ENCODE data around the gene ADIPOR2. TPM values are rescaled to one million over a fixed set of nuclear protein-coding genes. Genes with fewer than 3 reads are reported as not detected.

Gene ADIPOR2
- total and polyA plus RNA-seq, 2 donors (not counting 1 experiment from before 2014, with no cell fraction given): 43.1 to 46.1 TPM

DNA sequence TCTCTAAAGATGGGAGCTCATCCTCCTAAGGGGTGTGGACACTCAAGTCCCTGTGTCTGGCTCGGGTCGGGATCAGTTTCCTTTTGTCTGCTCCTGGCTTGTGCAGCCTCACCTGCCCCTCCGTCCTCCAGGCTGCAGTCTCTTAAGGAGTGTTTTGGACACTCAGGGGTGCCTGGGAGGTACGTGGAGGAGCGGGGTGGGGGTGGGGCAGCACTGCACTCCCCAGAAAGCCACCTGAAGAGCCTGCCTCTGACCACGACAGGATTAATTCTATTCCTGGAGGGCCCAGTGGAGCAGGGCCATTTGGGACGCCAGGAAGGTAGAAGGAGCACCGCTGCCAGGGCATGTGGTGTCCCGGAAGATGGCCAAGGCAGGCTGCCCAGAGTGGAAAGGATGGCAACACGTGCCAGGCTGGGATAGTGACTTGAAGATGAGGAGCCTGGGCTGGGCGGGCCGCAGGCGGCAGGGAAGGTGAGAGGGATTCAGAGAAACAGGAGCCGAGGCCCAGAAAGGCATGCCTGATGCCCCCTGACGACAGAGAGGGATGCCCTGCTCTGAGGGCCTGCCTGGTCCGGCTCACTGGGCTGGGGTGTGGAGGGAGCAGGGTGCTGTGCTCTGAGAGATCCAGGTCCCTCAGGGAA lies 114.7 kb downstream of the ADIPOR2 start:
- H3K27ac ChIP-seq (ENCODE audit: insufficient read depth, low read length): no peak overlapping the region
- no peaks in the 10 kb centered on the region for H3K36me3 ChIP-seq (ENCODE audit: control insufficient read depth, insufficient read depth, low read length)
- TF ChIP-seq, protein P1, sequence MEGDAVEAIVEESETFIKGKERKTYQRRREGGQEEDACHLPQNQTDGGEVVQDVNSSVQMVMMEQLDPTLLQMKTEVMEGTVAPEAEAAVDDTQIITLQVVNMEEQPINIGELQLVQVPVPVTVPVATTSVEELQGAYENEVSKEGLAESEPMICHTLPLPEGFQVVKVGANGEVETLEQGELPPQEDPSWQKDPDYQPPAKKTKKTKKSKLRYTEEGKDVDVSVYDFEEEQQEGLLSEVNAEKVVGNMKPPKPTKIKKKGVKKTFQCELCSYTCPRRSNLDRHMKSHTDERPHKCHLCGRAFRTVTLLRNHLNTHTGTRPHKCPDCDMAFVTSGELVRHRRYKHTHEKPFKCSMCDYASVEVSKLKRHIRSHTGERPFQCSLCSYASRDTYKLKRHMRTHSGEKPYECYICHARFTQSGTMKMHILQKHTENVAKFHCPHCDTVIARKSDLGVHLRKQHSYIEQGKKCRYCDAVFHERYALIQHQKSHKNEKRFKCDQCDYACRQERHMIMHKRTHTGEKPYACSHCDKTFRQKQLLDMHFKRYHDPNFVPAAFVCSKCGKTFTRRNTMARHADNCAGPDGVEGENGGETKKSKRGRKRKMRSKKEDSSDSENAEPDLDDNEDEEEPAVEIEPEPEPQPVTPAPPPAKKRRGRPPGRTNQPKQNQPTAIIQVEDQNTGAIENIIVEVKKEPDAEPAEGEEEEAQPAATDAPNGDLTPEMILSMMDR (conservative IDR thresholded peaks at IDR 0.05 in 1 of 2, IDR thresholded peaks at IDR 0.05 in 1 of 2; ENCODE audit: low read depth in 1 of 2, low read length in 2 of 2): no peak
- no peak for TF ChIP-seq EZH2 (IDR thresholded peaks at IDR 0.05; ENCODE audit: low read length, missing control alignments)
- no peaks in the 10 kb centered on the region for H3K27me3 ChIP-seq (ENCODE audit: control insufficient read depth, insufficient read depth, low read length)
- no peaks in the 10 kb centered on the region for H4K20me1 ChIP-seq (ENCODE audit: control insufficient read depth, extremely low read depth, insufficient read depth, low read length)
- H3K9me3 ChIP-seq (ENCODE audit: control insufficient read depth, insufficient read depth, low read depth, low read length): no peaks in the 10 kb centered on the region
- H3K4me1 ChIP-seq (ENCODE audit: control insufficient read depth, extremely low read depth, insufficient read depth, low read length): peaks cover 6% of the 10 kb centered on the region
- H3K4me3 ChIP-seq (replicated peaks in 1 of 4; ENCODE audit: control extremely low read depth in 1 of 4, insufficient read depth in 1 of 4, low read depth in 3 of 4, low read length in 4 of 4): no peak overlapping the region
- H3K79me2 ChIP-seq (ENCODE audit: control insufficient read depth, insufficient read depth, low read length): no peaks in the 10 kb centered on the region
- H3K4me2 ChIP-seq (ENCODE audit: extremely low read depth, insufficient read depth, low read length): no peak overlapping the region
- no peak overlapping the region for H3K9ac ChIP-seq (ENCODE audit: insufficient read depth, low read length)
- no peak for DNase-seq (ENCODE audit: low read depth in 2 of 2)
- H2AFZ ChIP-seq (ENCODE audit: low read length): no peak overlapping the region

DNA sequence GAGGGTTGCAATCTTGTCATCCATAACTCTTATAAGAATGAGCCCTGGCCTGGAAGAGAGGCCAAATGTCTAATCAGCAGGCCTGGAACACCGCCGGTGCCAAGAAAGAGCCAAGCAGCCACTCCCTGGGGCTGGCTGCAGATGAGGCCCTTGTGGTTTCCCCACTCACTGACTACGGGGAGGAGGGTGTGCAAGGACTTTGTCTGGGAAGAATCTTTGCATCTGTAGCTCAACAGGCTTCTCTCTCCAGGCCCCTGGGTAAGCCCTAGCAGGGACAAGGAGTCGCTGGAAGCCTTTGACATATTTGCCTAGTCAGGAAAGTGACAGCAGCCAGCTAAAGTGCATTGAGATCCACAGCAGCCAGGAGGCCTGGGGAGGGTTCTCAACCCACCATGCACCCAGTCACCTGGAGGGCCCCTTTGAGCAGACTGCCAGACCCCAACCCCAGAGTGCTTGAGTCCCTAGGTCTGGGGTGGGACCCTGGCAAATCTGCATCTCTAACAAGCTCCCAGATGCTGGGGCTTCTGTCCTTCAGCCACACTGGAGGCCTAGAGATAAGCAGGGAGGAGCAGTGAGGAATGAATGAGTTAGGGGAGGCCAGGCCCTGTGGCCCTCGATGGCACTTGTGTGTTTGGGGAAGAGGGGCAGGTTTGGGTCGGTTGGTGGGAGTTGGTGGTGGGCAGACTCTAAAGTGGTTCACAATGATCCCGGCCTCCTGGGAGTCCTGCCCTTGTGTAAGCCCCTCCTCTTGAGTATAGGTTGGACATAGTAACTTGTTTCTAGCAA lies 115.6 kb downstream of the ADIPOR2 start:
- Histone ChIP-seq H3K36me3 (ENCODE audit: control insufficient read depth, insufficient read depth, low read length) (no peaks in the 10 kb centered on the region), H3K9me3 (ENCODE audit: control insufficient read depth, insufficient read depth, low read depth, low read length) (no peaks in the 10 kb centered on the region), H3K27ac (ENCODE audit: insufficient read depth, low read length) (no peak overlapping the region), H3K79me2 (ENCODE audit: control insufficient read depth, insufficient read depth, low read length) (no peaks in the 10 kb centered on the region), H4K20me1 (ENCODE audit: control insufficient read depth, extremely low read depth, insufficient read depth, low read length) (no peaks in the 10 kb centered on the region), H2AFZ (ENCODE audit: low read length) (no peak overlapping the region), H3K9ac (ENCODE audit: insufficient read depth, low read length) (no peak overlapping the region), H3K27me3 (ENCODE audit: control insufficient read depth, insufficient read depth, low read length) (no peaks in the 10 kb centered on the region), H3K4me3 (replicated peaks in 1 of 4; ENCODE audit: control extremely low read depth in 1 of 4, insufficient read depth in 1 of 4, low read depth in 3 of 4, low read length in 4 of 4) (no peak overlapping the region), H3K4me1 (ENCODE audit: control insufficient read depth, extremely low read depth, insufficient read depth, low read length) (no peaks in the 10 kb centered on the region), H3K4me2 (ENCODE audit: extremely low read depth, insufficient read depth, low read length) (no peak overlapping the region)
- DNase-seq (ENCODE audit: low read depth in 2 of 2): peak; percentile 43 to 51
- no peak for TF ChIP-seq EZH2 (IDR thresholded peaks at IDR 0.05; ENCODE audit: low read length, missing control alignments)
- TF ChIP-seq, protein P1 (conservative IDR thresholded peaks at IDR 0.05 in 1 of 2, IDR thresholded peaks at IDR 0.05 in 1 of 2; ENCODE audit: low read depth in 1 of 2, low read length in 2 of 2): no peak

DNA sequence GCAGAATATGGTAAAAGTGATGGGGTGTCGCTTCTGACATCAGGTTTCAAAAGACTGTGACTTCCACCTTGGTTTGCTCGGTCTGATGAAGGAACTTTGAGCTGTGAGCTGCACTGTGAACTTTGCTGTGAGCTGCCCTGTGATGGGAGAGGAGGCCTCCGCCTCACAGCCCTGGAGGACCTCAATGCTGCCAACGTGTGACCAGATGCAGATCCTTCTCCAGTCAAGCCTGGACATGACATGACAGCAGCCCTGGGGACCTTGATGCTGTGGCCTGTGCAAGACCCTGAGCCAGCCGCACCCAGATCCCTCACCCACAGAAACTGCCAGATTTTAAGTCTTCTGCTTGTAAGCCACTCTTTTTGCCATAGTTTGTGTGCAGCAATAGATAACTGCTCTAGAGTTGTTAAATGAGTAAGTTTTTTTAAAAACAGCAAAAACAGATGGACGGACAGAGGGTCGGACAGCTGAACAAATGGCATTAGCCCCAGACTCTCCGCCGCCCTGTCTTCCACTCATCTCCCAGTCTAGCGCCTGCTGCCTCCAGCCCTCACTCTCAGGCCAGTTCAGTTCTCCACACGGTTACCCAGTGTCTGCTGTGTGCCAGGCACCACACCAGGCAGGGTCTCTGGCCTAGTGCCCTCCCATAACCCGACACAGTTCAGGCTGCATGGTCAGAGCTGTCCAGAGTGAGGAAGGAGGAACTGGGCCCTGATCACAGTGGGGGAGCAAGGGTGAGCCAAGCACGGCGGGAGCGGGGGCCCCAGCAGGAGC lies 116.4 kb downstream of the ADIPOR2 start:
- Histone ChIP-seq H2AFZ (ENCODE audit: low read length) (no peak overlapping the region), H3K36me3 (ENCODE audit: control insufficient read depth, insufficient read depth, low read length) (no peaks in the 10 kb centered on the region), H3K4me1 (ENCODE audit: control insufficient read depth, extremely low read depth, insufficient read depth, low read length) (no peaks in the 10 kb centered on the region), H3K79me2 (ENCODE audit: control insufficient read depth, insufficient read depth, low read length) (no peaks in the 10 kb centered on the region), H3K27ac (ENCODE audit: insufficient read depth, low read length) (no peak overlapping the region), H3K9me3 (ENCODE audit: control insufficient read depth, insufficient read depth, low read depth, low read length) (no peaks in the 10 kb centered on the region), H4K20me1 (ENCODE audit: control insufficient read depth, extremely low read depth, insufficient read depth, low read length) (no peaks in the 10 kb centered on the region), H3K9ac (ENCODE audit: insufficient read depth, low read length) (no peak overlapping the region), H3K27me3 (ENCODE audit: control insufficient read depth, insufficient read depth, low read length) (no peaks in the 10 kb centered on the region), H3K4me2 (ENCODE audit: extremely low read depth, insufficient read depth, low read length) (no peak overlapping the region), H3K4me3 (replicated peaks in 1 of 4; ENCODE audit: control extremely low read depth in 1 of 4, insufficient read depth in 1 of 4, low read depth in 3 of 4, low read length in 4 of 4) (no peak overlapping the region)
- no peak for DNase-seq (ENCODE audit: low read depth in 2 of 2)
- TF ChIP-seq, protein P1 (conservative IDR thresholded peaks at IDR 0.05 in 1 of 2, IDR thresholded peaks at IDR 0.05 in 1 of 2; ENCODE audit: low read depth in 1 of 2, low read length in 2 of 2): no peak
- no peak for TF ChIP-seq EZH2 (IDR thresholded peaks at IDR 0.05; ENCODE audit: low read length, missing control alignments)

All from fibroblast of lung (primary cell).